HG02763 (cell line): ENCODE data around the gene TGFBR2.

ENCODE experiments used
- ATAC-seq: cut with Tn5 transposase; IDR thresholded peaks from one replicate; pipeline ENCODE4 v1.9.1; 2021; ENCODE audit warnings: mild to moderate bottlenecking, moderate library complexity; ENCODE audit not compliant: unreplicated experiment

Gene TGFBR2

DNA sequence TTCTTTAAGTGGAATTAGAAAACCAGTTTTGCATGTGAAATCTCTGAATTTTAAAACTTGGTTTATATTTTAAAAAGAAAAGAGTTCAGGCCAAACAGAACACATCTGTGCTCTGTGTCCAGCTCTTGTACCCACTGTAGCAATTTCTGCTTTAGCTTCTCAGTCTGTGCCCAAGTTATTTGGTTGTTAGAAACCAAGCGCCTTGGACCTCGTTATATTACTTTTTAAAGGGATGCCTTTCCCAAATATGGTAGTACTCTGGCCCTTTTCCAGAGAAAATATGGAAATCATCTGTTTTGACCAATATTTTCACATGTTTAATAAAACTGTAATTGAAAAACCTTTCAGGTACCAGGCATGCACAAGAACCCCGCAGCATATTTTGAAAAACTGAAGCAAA is 27.3 kb downstream of the TGFBR2 start:
- ATAC-seq, result no peak

DNA sequence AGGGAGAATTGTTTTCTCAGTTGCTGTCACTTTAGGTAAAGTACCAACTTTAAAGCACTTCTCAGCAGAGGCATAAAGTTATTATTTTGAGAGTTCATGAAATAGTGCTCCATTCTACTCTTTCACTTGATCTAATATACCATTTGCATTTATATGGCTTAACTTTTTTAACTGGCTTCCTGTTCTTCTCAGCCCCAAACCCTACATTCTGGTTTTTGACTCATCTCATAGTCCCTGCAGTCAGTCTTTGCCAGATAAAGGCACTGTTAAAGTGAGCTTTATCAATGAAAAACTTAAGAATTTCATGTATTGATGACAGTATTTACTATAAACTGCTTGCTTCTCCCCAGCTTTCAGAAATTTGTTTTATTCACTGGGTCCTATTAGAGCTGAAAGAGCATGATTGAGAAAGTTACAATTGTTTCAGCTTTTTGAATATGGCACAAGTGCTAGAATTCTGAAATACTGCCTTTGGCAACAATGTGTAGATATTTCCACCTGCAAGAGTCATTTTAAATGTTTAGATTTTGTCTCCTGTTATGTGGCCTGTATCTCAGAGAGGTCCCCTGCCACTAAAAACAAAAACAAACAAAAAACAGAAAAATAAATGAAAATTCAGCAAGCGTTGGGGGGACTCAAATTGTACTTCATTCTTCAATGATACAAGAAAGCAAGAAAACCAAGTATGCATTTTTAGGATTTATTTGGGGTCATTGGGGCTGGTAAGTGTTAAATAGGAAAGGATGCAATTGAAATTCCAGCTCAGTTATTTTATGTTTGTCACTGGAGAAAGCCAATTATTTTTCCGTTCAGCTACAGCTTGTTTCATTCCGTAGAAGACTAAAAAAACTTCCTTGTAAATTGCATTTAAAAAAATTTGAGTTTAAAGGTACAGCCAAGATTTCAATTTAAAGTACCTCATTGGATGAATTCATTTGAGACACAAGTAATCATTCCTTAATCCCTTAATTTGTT is 28.6 kb downstream of the TGFBR2 start:
- no peak for ATAC-seq

DNA sequence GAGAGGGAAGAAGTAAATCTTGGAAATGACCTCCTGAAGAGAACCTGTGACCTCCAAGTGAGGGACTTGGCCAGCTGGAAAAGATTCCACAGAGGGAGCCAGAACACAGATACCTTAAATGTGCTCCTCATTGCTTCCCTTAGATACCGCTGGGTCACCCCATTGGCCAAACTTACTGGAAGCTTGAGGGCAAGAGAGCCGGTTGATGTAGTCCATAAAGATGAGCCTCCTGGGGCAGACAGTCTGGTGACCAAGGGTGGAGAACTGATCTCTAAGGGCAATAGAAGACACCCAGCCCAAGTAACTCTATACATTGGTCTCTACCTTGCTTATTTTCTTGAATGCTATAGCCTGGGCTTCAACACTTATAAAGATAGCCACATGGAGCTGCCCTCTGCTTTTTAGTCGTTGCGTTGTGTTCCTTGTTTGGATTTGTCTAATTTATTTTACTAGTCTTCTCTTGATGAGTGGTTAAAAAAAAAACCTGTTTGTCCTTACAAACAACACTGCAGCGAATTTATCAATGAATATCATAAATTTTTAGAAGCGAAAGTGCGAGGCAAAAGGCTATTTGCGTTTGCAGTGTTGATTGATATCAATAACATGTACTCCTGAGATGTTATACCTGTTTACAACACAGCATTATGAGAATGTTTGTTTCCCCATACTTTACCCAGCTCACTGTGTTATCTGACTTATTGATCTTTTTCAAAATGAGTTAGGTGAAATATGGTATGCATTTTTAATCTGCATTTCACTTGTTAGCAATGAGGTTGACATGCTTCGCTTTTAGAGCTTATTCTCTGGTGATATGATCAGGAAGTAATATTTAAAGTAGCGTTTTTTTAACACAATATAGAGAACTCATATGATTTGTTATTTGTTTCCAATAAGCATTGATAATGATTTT is 31.2 kb downstream of the TGFBR2 start:
- ATAC-seq, result no peak

DNA sequence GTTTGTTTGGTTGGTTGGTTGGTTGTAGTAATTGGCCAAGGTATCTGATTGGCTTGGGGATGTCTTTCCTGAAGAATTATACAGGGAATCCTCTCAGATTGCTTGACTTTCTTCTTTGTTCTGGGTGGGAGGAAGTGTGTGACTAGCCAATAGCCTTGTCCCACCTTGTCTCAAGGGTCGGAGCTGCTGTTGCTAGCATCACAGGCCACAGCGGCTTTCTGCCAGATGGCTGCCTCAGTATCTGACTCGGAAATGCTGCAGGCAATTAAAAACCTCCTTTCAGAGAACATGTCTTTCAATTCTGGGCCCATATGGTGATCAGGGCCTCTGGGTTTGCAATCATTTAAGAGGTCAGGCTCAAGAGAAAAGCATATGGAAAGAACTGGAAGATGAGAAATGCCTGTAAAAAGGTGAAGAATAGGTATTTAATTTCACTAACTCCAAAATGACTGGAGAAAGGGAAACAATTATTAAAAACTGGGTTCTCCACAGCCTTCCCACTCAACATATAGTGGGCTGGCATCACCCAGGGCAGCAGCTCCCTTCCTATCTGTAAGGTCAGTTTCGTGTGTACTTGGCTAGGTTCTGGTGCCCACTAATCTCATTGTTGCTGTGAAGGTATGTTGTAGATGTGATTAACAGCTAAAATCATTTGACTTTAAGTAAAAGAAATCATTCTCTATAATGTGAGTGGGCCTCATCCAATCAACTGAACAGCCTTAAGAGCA is 32.4 kb downstream of the TGFBR2 start:
- ATAC-seq, result no peak

DNA sequence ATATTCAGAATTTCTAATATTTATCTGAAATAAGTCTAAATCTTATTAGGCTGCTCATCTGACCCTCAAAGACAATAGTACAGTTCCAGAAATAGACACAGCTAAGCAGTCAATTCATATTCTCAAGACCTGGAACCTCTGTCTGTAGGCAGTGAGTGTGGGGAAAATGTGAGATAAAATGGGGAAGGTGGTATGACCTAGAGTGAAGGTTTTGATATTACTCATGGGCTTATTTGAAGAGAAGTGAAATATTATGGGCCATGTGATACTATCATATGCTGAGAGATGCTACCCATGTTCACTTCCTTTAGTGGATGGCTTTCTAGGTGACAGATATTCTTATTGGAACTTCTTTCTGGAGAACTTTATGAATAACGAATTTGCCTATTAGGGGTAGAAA is 33.5 kb downstream of the TGFBR2 start:
- peak; percentile 65 for ATAC-seq

DNA sequence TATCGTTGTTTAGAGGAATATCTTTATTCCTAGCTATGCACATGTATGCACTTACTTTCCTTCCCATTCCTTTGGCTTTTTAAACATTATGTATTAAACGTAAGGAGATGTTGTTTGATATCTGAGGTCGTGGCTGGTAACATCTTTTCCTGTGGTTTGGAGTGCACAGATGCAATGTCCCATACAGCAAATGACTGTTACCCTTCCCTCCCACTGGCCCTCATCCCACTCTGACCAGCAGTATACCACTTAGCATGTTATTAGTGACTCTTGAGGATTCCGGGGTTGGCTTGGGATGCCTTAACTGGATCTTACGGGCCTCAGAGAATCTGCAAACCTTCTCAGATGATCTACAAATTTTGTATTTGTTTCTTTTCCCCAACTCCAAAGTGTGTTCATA is 34.5 kb downstream of the TGFBR2 start:
- ATAC-seq, result no peak

DNA sequence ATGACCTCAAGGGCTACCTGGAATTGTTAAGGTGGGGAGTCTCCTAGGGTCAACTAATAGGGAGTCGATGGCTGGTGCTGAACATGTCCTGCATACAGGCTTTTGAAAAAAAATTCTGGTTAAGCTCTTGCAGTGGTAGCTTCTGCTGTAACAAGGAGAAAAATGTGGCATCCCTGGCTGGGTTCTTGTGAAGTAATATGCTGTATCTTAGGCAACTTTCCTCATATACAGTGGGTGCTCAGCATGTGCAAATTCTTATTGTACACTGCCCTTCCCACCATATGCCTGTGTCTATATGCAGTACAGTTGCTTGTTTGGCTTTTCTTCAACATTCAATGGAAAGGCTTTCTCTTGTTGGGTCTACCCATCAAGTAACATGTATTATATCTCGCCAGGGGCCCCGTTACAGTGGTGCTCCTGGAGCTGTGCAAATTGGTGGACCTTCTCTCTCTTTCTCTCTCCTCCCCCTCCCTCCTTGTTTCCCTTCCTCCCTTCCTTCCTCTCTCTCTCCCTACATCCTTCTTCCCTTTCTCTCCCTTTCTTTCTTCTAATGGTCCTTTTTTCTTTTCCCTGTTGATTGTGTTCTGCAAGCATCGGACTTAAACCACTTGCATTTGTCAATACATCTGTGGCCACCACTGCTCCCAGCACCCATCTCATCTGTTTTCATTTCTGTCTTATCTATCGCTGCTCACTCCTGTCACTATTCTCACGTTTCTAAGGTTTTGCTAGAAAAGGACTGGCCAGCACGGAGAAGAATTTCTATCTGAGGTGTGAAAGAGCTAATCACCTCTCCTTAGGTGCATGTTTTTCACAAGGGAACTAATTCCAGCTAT is 35.2 kb downstream of the TGFBR2 start:
- no peak for ATAC-seq

DNA sequence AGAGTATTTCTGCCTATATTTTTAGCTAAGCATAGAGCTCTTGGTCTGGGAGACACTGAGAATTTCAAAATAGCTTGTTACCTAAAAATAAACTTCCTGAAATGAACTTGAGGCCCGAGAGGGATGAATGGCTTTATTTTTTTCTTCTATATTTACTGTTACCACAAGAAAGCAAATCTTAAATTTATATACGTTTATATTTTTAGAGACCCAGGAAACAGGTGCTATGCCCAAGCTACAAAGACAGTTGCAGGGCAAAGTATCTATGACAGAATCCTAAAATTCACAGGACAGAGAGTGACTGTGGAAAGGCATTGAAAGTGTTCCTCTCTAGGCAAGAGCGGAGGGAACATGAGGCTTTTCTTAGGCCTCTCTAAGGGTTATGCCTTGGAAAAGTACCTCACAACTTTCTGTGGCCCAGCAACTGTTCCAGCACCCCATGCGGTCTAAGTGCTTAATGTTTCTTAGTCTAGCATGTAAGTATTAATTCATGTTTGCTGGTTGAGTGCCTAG is 36.5 kb downstream of the TGFBR2 start:
- no peak for ATAC-seq

DNA sequence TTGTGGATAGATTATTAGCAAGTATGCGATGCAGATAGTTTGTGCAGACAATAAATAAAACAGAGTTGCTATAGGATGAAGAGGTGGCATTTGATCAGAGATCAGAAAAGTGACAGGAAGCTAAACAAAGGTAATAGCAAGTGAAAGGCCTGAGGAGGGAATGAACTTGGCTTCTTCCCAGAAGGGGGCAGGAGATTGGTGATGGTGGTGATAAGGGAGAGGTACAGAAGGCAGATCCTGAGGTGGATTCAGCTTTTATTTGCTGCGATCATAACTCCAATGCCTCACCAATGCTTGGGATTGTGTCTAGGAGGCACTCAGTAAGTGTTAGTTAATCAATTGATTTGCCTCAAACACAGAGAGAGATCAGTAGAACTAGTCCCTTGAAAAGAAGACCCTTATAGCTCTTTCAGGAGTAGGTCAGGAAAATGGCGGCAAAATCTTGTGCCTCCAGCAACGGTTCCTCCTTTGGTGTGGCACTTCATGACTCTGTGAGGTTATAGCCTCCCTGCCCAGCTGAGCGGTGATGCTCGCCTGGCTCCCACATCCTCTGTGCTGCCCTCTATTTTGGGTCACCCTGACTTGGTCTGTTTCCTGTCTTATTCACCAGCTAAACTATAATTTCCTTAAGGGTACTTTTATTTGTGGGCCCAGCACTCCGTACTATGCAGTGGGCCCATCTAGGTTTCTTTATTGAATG is 37.5 kb downstream of the TGFBR2 start:
- ATAC-seq, result no peak

DNA sequence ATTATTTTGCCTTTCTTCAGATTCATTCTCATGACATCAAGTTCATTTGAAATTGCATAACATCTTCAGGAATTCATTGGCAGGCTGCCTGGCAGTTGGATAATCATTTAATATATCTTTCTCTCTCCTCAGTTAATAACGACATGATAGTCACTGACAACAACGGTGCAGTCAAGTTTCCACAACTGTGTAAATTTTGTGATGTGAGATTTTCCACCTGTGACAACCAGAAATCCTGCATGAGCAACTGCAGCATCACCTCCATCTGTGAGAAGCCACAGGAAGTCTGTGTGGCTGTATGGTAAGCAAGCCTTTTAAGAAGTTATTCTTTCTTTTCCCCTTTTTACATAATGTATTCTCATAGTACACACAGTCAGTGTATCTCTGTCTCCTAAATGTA is 38.2 kb downstream of the TGFBR2 start:
- ATAC-seq, result peak; percentile 60

DNA sequence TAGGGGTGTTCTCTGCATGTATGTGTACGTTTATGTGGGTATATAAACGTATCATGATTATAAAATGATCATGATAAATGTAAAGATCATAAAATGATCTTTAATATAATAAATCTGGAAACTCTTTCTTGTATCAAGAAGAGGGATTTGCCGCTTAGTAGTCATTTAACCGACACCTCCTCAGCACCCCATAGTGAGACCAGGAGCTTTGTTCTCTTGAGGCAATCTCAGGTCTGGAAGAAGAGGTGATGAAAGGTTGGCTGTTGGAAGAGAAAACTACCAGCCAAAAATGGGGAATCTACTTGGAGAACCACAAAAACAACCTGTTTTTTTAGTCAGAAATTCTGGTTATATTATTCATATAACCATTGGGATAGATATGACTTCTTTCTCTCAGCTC is 38.7 kb downstream of the TGFBR2 start:
- no peak for ATAC-seq

DNA sequence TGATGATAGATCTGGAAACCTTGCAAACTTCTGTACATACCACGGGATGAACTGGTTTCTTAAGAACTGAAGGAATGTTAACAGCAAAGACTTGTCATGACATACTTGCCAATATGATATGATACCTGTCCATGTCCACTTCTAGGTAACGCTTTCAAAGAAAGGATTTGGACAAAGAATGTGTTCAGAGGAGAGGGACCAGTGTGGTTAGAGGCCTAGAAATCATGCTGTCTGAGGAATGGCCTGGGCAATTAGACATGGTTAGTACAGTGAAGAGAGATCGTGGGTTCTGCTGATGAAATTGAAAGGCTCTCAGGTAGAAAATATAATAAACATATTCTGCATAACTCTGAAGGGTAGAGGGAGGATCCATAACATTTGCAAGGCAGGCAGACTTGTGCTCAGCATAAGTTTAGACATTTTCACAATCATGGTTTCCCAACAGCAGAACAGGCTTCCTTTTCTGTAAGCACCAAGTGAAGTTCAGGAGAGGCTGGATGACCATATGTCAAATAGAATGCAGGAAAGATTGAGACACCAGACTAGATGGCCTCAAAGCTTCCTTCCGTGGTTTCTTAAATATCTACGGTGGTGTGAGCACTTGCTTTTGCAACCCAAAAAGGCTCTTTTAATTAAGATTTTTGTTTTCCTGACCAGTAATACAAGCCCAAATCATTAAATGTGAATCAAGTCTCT is 39.9 kb downstream of the TGFBR2 start:
- no peak for ATAC-seq

DNA sequence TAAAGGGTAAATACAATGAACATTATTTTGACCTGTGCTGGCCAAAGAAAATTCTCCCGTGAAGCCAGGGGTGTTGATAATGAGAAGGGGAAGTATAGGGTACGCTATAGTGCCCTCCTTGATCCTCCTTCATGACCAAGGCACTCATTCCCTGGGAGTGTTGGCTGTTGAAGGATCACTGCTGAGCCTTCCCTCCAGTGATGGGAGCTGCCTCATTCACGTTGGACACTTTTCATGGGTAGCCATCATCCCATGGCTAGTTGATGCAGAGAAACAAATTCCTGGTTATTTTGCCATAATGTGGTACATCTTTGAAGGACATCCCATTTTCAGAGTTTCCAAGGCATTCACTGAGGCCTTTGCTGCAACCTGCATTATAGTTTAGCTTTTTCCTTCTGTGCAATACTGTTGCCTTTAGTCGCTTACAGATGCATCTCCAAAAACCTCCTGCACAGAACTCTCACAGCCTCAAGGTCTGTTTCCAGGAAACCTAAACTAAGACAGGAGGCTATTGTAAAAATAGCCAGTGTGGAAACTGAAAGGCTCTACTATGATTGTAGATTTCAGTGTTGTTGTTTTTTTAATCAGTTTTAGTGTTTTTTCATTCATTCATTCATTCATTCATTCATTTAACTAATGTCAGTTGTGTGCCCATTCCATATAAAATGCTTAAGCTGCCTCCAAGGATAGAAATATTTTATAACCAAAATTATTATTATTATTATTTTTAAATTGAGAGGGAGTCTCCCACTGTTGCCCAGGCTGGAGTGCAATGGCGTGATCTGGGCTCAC is 40.8 kb downstream of the TGFBR2 start:
- no peak for ATAC-seq

DNA sequence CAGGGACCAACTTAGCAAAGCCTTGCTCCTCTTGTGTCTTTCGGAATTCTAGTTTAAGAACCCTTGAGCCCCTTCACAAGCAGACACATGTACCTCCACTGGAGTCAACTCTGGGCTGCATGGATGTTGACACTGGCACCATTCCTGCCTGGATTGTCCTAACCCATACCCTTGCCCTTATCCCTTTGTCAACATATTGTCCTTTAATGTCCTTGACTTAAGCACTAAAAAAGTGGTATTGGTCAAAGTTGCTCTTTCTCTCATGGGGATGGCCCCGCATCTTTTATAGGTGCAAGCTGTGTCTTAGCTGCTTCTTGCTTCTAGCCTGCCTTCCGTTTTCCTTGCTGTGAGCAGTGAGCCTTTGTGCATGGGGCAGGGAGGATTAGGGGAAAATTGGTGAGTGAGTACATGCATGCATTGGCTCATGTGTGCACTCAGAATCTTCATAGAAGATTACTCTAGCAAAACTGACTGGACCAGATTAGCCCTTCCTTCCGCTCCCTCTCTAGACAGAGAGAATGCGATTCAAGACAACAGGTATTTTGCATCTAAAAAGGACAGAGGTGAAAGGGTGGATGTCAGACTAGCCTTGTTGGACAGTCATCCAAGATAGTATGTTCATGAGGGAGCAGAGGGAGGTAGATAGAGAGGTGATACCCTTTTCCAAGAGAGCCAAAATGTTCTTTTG is 42.4 kb downstream of the TGFBR2 start:
- no peak for ATAC-seq

DNA sequence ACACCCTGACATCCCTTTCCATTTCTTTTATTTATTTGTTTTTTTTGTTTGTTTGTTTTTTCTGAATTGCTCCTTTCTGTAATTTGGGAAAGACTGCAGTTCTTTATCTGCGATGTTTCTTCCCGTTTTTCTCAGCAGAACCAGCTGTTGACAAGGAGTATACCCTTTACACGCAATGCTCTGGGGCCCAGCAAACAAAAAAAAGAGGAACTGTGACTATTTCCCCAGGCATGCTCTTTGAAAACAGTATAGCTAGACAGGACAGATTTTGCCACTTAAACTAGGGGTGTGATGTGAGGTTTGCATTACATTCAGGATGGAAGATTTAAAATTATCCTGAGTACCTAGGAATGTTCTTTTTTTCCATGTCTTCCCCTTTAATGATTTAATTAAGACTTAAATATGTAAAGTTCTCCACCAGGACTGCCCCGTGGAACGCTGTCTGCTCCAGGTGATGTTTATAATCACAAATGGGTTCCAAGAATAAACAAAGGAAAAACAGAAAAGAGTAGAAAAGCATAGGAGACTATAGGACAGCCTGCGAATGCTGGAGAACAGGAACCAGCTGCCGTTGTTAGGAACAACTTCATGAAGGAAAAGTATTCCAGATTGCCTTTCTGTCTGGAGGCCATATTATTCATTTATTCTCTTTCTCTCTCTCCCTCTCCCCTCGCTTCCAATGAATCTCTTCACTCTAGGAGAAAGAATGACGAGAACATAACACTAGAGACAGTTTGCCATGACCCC is 43.3 kb downstream of the TGFBR2 start:
- no peak for ATAC-seq

DNA sequence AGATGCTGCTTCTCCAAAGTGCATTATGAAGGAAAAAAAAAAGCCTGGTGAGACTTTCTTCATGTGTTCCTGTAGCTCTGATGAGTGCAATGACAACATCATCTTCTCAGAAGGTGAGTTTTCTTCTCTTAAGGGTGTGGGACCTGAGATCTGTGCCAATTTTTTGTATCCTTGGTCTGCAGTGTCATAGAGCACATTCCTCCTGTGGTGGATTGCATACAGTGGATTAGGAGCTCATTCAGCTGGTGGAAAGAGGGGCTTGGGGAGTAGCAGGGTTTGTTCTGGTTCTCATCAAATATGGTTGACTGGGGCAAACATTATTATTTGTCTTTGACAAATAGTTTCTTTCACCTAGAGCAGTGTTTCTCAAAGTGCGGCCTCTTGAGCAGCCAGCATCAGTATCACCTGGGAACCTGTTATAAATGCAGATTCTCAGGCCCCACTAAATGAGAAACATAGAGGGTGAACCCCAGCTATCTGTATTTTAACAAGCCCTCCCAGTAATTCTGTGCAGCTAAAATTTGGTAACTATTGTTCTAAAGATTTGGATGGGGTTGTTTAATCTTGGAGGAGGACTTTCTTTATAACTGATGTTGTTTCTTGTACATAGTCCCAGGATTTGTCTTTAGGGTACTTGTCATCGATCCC is 44.1 kb downstream of the TGFBR2 start:
- no peak for ATAC-seq
